Measurements from ENCODE around the gene WNT3A. TPM values are rescaled to one million over a fixed set of nuclear protein-coding genes. Genes with fewer than 3 reads are reported as not detected.
"Not testable (repeated sequence)": the region's sequence is repeated elsewhere in the genome, so short reads cannot be mapped to it uniquely, and the experiment has no call there.

WNT3A gene, protein sequence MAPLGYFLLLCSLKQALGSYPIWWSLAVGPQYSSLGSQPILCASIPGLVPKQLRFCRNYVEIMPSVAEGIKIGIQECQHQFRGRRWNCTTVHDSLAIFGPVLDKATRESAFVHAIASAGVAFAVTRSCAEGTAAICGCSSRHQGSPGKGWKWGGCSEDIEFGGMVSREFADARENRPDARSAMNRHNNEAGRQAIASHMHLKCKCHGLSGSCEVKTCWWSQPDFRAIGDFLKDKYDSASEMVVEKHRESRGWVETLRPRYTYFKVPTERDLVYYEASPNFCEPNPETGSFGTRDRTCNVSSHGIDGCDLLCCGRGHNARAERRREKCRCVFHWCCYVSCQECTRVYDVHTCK
- total RNA-seq, result 1 to 10 TPM in 2 of 4 donors, under 1 TPM in 2; 0.76 to 2.7 (median 1.3) TPM

DNA sequence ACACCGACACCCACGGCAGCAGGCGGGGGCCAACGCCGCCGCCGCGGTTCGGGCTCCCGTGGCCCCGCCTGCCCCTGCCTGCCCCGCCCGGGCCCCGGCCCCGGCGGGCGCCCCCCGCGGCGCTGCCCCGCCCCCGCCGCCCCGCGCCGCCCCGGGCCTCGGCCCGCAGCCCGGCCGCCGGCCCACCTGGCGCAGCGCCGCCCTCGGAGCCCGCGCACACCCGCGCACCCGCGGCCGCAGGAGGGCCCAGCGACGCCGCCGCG, at the start of gene WNT3A:
WNT3A (plus strand) TSS at position 213 of the 263 bp plus-strand sequence. CDS start 131 bp downstream, outside the sequence.
- Histone ChIP-seq H3K4me1 (peaks cover 4 to 56% (median 5%) of the 10 kb centered on the region in 3 donors), H3K4me3 (peak within 1 kb of the TSS; percentile 24 to 62 (median 40)), H3K36me3 (no peaks in the 10 kb centered on the region), H3K27me3 (peaks cover 0 to 97% (median 5%) of the 10 kb centered on the region in 4 donors), H3K27ac (peak within 1 kb of the TSS in 3 of 4 donors; percentile 42 to 62 (median 54)), H3K9me3 (no peaks in the 10 kb centered on the region)
- WGBS, 2 donors, result no CpG with 5 or more reads among the region's 48 CpGs
- intact Hi-C loops (cut with DNase I), result no loop called here
- TF ChIP-seq, protein P1, sequence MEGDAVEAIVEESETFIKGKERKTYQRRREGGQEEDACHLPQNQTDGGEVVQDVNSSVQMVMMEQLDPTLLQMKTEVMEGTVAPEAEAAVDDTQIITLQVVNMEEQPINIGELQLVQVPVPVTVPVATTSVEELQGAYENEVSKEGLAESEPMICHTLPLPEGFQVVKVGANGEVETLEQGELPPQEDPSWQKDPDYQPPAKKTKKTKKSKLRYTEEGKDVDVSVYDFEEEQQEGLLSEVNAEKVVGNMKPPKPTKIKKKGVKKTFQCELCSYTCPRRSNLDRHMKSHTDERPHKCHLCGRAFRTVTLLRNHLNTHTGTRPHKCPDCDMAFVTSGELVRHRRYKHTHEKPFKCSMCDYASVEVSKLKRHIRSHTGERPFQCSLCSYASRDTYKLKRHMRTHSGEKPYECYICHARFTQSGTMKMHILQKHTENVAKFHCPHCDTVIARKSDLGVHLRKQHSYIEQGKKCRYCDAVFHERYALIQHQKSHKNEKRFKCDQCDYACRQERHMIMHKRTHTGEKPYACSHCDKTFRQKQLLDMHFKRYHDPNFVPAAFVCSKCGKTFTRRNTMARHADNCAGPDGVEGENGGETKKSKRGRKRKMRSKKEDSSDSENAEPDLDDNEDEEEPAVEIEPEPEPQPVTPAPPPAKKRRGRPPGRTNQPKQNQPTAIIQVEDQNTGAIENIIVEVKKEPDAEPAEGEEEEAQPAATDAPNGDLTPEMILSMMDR (IDR thresholded peaks at IDR 0.05), result no peak
- TF ChIP-seq POLR2A (IDR thresholded peaks at IDR 0.05), result no peak
- no peak for DNase-seq

DNA sequence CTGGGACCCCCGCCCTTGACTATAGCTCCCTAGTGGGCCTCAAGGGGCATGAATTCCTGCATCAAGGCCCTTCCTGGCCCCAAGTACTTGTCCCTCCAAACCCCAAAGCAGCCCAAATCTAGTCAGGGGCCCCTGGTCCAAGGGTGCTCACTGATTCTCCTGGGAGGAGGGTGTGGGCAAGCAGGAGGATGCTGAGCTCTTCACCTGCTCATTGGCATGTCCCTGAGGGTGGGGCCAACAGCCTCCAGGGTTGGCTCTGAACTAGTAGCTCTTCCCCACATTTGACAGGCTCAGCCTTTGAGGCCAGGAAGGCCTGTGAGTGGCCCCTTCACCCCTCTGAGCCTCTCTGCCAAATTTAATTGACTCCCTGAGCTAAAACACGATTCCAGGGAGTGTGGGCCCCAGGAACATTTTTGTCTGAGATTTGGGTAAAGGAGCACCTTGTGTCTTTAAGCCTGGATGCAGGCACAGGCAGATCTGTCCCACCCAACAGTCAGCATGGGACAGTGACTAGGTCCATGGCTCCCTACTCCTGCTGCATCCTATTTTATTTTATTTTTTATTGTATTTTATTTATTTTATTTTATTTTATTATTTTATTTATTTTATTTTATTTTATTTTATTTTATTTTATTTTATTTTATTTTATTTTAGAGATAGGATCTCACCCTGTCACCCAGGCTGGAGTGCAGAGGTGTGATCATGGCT, 48.0 kb upstream of the WNT3A start:
- peaks cover 0 to 66% (median 0%) of the 10 kb centered on the region in 4 donors for H3K27me3 ChIP-seq
- WGBS, 2 donors, result 23 to 68% methylated on average over 1 to 2 of the region's 2 CpGs
- no peaks in the 10 kb centered on the region for H3K36me3 ChIP-seq
- peaks cover 0 to 3% (median 0%) of the 10 kb centered on the region in 3 donors for H3K4me1 ChIP-seq
- DNase-seq, result no peak
- TF ChIP-seq POLR2A (IDR thresholded peaks at IDR 0.05), result no peak
- TF ChIP-seq, protein P1 (IDR thresholded peaks at IDR 0.05), result no peak
- intact Hi-C loops (cut with DNase I), result no loop called here
- H3K27ac ChIP-seq, result no peak overlapping the region
- H3K4me3 ChIP-seq, result no peak overlapping the region
- H3K9me3 ChIP-seq, result peaks cover 0 to 5% (median 0%) of the 10 kb centered on the region in 3 donors

DNA sequence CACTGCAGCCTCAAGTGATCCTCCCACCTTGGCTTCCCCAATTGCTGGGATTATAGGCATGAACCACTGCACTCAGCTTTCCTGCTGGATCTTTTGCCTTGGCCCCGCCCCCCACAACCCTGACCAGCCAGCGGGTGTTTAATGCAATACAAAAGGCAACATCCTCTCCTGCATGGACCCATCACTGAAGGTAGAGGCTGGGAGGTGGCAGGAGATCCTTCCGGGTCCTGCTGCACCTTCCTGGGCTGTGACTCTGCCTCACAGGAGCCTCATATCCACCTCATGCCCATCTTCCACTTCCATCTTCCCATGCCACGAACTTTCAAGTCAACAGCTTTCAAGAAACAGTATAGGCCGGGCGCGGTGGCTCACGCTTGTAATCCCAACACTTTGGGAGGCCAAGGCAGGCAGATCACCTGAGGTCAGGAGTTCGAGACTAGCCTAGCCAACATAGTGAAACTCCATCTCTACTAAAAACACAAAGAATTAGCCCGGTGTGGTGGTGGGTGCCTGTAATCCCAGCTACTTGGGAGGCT, 47.4 kb upstream of the WNT3A start:
- DNase-seq, result no peak
- intact Hi-C loops (cut with DNase I), result no loop called here
- 89 to 94% methylated on average over 1 to 2 of the region's 10 CpGs for WGBS, 2 donors
- Histone ChIP-seq H3K4me1 (no peaks in the 10 kb centered on the region), H3K36me3 (no peaks in the 10 kb centered on the region), H3K9me3 (peaks cover 0 to 5% (median 0%) of the 10 kb centered on the region in 3 donors), H3K27ac (no peak overlapping the region), H3K27me3 (peaks cover 0 to 61% (median 0%) of the 10 kb centered on the region in 4 donors), H3K4me3 (no peak overlapping the region)
- no peak for TF ChIP-seq POLR2A (IDR thresholded peaks at IDR 0.05)
- TF ChIP-seq, protein P1 (IDR thresholded peaks at IDR 0.05), result no peak

DNA sequence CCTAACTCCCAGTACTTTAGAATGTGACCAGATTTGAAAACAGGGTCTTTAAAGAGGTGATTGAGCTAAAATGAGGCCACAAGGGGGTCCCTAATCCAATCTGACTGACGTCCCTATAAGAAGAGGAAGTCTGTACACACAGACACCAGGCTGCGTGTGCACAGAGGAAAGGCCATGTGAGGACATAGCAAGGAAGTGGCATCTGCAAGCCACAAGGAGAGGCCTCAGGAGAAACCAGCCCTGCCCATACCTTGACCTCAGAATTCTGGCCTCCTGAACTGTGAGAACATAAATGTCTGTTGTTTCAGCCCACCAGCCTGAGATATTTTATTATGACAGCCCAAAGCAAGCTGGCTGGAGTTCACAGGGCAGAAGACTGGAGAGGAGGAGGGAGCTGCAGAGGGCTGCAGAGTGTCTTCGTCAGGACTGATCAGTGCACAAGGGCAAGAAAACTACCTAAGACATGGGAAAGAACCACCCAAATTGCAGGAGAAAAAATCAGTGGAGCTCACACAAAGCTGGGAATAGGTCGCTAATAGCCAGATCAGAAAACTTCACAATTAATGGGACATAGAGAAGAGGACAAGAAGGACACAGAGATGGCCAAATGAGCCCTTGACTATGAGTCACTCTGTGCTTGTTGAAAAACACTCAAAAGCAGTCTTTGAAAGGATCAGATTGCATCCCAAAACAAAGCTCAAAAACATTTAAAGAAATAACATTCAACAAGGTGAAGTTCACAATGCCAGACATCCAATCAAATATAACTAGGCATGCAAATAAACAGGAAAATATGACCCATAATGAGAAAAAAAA, 44.9 kb upstream of the WNT3A start:
- H3K4me1 ChIP-seq, result no peaks in the 10 kb centered on the region
- H3K27me3 ChIP-seq, result peaks cover 0 to 38% (median 0%) of the 10 kb centered on the region in 4 donors
- H3K9me3 ChIP-seq, result no peaks in the 10 kb centered on the region
- WGBS, 2 donors, result 45 to 76% methylated on average over 3 to 4 of the region's 4 CpGs
- no peak for TF ChIP-seq POLR2A (IDR thresholded peaks at IDR 0.05)
- TF ChIP-seq, protein P1 (IDR thresholded peaks at IDR 0.05), result no peak
- intact Hi-C loops (cut with DNase I), result no loop called here
- no peaks in the 10 kb centered on the region for H3K36me3 ChIP-seq
- no peak for DNase-seq
- H3K27ac ChIP-seq, result no peak overlapping the region
- H3K4me3 ChIP-seq, result no peak overlapping the region

DNA sequence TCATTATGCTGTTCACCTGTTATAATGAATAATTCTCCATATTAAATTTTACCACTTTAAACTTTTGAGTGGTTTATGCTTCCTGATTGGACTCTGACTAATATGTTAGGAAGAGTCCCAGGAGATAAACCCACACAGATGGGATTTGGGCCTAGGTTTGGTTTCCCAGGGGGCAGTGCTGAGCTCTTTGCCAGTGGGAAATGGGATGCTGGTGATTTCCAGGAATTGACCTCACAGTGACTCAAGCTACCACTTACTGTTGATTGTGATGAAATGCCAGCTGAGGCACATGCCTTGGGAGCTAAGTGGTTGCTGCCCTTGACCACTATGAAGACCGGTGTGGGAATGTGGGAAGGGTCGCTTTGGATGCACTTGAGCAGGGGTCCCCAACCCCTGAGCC, 40.1 kb upstream of the WNT3A start:
- H3K4me1 ChIP-seq; intact Hi-C loops (cut with DNase I); DNase-seq; H3K27ac ChIP-seq; H3K4me3 ChIP-seq; H3K9me3 ChIP-seq; H3K36me3 ChIP-seq; H3K27me3 ChIP-seq: not testable (repeated sequence)
- 90% methylated on average over 2 of the region's 2 CpGs; no CpG with 5 or more reads in 1 of the 2 donors for WGBS, 2 donors

DNA sequence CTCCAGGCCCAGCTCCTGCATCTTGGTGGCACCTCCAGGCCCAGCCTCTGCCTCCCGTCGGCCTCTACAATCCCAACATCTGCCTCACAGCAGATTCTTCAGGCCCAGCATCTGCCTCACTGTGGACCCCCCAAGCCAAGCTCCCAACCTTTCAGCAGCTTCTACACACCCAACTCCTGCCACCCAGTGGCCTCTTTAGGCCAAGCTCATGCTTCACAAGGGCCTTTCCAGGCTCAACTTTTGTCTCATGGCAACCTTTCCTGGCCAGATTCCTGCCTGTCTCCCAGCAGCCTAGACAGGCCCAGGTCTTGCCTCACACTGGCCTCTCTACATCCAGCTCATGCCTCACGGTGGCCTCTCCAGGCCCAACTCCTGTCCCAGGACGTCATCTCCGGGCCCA, 39.0 kb upstream of the WNT3A start:
- H3K27ac ChIP-seq; H3K36me3 ChIP-seq; H3K4me1 ChIP-seq; DNase-seq; H3K27me3 ChIP-seq; intact Hi-C loops (cut with DNase I); H3K9me3 ChIP-seq; H3K4me3 ChIP-seq: not testable (repeated sequence)
- 80 to 90% methylated on average over 1 to 2 of the region's 5 CpGs for WGBS, 2 donors

DNA sequence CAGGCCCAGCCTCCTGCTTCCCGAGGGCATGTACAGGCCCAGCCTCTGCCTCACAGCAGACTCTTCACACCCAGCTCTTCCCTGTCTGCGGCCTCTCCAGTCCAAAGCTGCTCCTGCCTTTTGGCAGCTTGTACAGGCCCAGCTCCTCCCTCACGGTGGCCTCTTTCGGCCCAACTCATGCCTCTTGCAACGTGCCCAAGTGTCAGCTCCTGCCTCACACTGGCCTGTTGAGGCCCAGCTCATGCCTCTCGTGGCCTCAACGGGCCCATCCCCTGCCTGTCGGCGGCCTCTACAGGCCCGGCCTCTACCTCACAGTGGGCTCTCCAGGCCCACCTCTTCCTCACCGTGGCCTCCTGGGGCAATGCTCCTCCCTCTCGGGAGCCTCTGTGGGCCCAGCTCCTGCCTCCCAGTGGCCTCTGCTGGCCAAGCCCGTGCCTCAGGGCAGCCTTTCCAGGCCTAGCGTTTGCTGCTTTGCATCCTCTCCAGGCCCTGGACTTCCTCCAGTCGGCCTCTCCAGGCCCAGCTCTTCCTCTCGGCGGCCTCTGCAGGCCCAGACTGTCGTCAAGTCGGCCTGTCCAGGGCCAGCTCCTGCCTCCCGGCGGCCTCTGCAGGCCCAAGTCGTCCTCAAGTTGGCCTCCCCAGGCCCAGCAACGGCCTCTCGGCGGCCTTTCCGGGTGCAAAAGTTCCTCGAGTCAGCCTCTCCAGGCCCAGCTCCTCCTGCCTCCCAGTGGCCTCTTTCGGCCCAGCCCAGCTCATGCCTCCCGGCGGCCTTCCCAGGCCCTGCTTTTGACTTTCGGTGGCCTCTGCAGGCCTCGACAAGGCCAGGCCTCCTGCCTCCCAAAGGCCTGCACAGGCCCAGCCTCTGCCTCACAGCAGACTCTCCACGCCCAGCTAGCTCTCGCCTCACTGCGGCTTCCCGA, 36.5 kb upstream of the WNT3A start:
- 75 to 79% methylated on average over 17 to 23 of the region's 36 CpGs for WGBS, 2 donors
- not testable (repeated sequence) for DNase-seq, H3K36me3 ChIP-seq

More for the DNA sequence above, 36.5 kb upstream of the WNT3A start:
- H3K9me3 ChIP-seq; H3K4me1 ChIP-seq; H3K4me3 ChIP-seq; H3K27me3 ChIP-seq; intact Hi-C loops (cut with DNase I); H3K27ac ChIP-seq: not testable (repeated sequence)

Measured in esophagus squamous epithelium (tissue), 5 donors.